ENCODE measurements around the gene P2RY8.

GRCh38 chrX:1425381-1425780, 111.6 kb downstream of the P2RY8 start:
- TF ChIP-seq CTCF (IDR thresholded peaks at IDR 0.05) (no peak), POLR2A (IDR thresholded peaks at IDR 0.05) (no peak)

Data from gastroesophageal sphincter (tissue), 3 donors.